HG02678 (cell line): ENCODE results near the gene HS2ST1.

Experiments
- ATAC-seq: cut with Tn5 transposase; IDR thresholded peaks from one replicate; pipeline ENCODE4 v1.9.1; 2021; ENCODE audit warnings: mild to moderate bottlenecking, moderate library complexity; ENCODE audit not compliant: unreplicated experiment

HS2ST1 gene

DNA sequence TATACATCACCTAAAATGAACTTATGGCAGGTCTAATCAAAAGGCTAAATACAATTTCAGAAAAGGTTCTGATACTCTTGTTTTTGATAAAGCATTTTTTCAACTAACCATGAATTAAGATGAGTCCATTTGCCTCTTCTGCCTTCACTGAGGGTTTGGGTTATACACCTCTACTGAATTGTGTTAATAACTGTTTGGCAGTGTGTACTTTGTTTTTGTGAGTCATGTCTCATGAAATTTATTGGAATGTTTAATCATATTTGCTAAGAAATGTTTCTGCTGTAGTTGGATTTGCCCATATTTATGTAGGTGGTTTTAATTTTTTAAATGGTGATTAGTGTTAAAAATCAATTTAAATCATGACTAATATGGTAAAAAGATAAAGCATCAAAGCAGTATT lies 190.5 kb downstream of the HS2ST1 start:
- no peak for ATAC-seq

DNA sequence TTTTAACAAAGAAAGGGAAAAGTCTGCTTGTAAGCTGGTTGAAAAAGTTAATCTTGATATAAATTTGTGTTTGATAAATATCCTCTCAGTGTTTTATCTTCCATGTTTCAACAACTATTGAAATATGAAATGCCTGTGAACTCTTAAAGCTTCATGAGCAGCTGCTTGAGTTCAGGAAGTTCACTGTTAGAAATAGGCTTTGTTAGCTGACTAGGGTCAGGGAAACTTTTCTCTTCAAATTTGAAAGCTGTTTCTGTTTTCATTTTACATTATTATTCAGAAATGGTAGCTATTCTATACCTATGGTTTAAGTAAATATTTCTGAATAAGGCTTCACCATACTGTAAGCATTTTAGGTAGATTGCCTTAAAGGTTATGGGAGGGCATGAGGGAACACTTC lies 191.7 kb downstream of the HS2ST1 start:
- peak; percentile 51 for ATAC-seq

- ATAC-seq = no peak
Measured at GRCh38 chr1:87106867-87107266, 192.4 kb downstream of the HS2ST1 start.

DNA sequence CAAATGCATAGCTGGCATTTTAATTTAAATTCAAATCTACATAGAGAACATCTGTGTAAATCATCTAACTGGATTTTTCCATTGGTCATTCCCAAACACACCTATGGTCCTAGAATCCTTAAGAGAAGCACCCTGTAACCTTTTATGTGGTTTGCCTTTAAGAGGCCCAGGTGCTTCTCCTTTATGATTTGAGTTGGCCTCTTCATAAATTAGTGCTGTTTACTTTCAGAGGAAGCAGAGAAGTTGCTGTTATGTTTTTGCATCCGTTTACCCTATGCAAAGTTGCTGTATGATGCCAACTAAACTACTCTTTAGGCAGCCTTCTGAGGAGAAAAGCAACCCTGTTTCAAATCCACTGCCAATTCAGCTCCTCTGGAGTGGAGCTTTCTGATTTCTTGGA lies 193.8 kb downstream of the HS2ST1 start:
- no peak for ATAC-seq

DNA sequence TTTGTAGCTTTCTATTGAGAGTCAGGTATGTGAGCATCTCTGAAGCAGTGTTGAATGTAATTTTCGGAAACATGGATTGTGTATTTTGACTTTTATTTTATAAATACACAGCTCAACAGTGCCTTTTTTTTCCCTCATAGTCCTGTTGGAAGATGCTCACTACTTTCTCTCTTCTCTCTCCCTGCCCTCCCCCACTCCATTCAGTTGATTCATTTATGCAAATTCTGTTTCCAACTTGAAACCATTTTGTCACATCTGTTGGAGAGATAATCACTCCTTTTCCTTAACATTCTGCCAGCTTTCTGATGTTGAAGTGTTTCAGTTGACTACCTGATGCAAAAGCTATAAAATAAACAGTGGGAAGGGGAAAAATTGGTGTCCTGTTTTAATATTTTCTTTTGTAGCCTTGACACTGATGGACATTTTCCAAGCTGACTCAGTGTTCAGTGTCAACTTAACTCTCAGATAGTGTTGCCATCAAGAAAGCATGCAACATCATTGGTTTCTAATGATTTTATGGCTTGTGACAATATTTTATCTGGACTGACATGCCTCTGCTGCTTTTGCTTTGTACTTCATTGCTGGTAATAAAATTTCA lies 194.5 kb downstream of the HS2ST1 start:
- no peak for ATAC-seq

DNA sequence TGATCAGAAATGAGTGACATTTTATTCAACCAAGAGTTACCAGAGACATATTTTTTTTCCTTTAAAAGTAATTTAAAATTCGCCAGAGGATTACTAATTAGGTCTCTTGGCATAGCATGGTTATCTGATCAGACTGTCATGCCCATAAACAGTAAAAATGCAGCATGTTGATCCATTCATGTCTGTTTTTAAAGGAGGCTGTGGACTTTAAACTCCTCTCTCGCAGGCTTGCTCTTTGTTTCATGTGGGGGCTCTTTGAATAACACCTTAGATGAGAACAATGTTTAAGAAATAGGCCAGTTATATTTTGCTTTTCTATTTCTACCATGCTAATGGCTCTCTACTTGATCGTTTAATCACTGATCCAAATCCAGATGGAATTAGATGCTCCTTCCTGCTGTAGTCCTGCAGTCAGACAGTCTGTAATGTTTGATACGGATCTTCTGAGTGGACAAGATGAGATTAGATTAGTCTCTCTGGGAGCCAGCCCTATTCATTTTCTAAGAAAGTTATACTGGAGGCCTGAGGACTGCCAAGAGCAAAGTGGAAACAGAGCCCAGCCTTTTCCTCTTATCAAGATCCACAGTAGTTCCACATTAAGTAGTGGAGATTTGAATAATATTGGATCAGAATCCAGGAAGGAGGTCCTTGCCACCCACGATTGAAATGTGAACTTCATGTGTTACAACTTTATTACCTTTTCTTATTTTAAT lies 197.4 kb downstream of the HS2ST1 start:
- ATAC-seq = no peak

DNA sequence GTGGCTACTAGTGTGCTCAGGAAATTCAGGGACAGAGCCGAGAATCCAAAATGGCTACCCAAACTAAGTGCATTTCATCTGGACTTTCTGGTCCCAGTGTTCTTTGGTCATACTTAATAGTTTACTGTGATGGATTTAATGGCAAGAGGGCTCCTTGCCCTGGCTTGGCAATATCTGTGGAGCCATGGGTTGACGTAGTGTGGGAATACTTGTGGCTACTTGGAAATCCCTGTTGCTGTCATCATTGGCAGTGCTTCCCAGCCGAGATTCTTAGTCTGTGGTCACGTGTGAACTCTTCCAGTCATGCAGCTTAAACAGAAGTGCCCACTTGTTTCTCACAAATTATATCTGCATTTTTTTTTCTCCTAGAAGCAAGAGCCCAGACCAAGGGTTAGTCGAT lies 198.9 kb downstream of the HS2ST1 start:
- no peak for ATAC-seq

DNA sequence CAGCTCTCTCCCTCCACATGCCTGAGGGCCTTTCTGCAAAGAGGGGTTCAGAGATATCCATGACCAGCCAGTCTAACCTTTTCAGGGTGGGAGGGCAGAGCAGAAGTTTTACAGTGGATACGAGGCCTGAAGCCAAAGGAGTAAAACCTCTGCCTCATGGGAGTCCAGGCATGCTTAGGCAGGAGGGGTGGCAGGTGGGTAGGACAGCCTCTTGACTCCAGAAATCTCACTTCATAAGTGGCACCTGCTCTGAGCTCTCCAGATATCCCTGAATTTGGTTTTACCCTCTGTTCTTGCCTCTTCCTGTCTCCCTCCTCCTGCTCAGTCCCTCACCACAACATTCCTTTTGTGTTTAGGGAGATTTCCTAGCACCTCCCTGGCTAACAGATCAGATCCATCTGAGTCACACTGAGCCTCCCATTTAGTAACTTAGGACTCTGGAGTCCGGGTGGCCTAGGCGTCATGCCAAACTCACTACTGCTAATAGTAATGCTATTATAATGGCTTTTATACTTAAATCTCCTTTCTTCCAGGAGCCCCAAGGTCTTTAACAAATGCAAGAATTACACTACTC lies 201.0 kb downstream of the HS2ST1 start:
- no peak for ATAC-seq

- no peak for ATAC-seq
Measured at GRCh38 chr1:87115891-87116290, 201.5 kb downstream of the HS2ST1 start.

DNA sequence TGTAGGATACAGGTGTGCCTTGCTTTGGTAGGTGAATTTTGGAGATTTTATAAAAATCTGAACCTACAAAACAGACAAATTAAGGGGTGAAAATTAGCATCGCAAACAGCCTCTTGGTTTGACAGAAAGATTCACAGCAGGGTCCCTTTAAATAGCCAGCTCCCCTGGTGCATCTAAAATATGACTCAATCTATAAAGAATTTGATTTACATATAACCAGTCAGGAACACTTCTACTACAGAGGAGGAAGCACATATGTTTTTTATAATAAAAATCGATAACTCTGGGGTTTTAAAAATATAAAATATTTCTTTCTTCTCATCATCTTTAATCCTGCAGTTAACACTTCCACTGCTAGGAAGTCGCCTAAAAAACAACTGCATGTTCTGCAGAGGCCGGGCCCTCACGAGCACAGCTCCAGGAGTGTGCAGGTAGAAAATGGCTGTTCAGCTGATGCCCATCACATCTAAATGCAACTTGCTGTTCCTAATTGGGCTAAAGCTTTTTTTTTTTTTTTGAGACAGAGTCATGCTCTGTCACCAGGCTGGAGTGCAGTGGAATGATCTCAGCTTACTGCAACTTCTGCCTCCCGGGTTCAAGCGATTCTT lies 203.4 kb downstream of the HS2ST1 start:
- ATAC-seq = no peak

- ATAC-seq = no peak
Measured at GRCh38 chr1:87119541-87120140, 205.2 kb downstream of the HS2ST1 start.

DNA sequence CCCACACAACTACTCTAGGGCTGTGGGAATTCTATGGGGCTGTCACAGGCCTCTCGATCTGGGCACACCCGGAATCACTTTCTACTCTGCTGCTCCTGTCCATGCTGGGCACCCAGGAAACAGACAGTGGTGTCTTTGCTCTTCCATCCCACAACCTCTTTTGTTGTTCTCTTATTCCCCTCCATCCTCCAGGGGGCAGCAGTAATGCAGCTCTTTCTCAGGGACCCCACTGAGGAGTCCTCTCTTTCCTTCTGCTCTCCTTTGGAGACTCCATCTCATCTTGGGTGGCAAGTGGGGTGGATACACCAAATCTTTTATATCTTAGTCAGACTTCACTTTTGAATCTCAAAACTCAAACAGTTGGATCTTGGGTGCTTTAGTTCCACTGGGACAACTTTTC lies 206.3 kb downstream of the HS2ST1 start:
- no peak for ATAC-seq

GRCh38 chr1:87121711-87122163 lies 207.3 kb downstream of the HS2ST1 start:
- no peak for ATAC-seq

DNA sequence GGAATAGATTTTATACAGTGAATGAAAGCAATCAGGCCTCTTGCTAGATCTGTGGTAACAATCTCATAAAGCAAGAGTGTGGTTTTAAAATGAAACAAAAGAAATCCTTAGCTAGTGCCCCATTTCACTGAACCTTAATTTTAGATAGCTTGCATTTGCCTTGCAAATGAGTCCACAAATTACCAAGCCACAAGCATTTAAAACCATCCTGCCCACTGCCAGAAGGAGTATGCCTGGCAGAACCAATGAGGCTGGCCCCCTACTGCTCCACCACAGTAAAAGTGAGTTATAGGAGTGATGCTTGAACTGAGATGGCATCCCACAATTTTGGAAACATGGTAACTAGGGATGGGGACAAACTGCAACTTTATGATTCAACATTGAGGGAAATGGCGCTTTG lies 207.8 kb downstream of the HS2ST1 start:
- ATAC-seq = no peak

DNA sequence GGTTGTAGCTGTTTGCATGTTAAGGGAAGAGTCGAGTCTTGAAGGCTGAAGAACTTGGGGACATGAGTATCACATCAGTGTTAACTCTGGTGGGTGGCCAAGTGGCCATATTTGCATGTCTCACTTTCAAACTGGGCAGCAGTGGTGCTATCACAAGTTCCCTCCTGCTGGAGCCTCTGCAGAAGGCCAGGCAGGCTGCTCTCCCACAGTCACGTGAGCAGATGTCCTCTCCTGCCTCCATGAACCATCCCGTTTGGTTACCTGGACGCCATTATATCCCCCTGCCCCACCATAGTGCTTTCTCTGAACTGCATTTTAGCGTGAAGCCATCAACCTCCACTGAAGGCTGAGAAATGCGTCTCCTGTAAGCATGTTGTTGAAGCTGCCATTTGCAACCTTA lies 209.2 kb downstream of the HS2ST1 start:
- ATAC-seq = no peak

- ATAC-seq = no peak
Measured at GRCh38 chr1:87126886-87127505, 212.6 kb downstream of the HS2ST1 start.

- ATAC-seq = no peak
Measured at GRCh38 chr1:87127581-87127980, 213.1 kb downstream of the HS2ST1 start.

- ATAC-seq = no peak
Measured at GRCh38 chr1:87129038-87129437, 214.6 kb downstream of the HS2ST1 start.

DNA sequence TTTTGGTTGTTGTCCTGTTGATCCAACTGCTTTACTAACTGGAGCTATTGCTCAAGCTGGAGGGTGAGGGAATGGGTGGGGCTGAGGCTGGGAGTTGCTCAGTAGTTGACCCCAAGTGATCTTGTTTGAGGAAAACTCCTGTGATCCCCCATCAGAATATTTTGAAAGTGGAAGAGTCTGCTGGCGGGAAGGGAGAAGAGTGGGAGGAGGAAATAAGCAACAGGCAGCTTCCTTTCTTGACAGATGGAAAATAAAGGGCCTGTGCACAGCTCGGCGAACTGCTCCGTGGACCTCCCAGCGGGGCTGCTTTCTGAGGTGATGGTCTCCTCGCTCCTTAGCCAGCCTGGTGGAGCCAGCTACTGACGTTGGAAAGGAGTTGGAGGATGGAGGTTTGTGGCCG lies 215.2 kb downstream of the HS2ST1 start:
- ATAC-seq = no peak

GRCh38 chr1:87130438-87130837 lies 216.0 kb downstream of the HS2ST1 start:
- no peak for ATAC-seq

DNA sequence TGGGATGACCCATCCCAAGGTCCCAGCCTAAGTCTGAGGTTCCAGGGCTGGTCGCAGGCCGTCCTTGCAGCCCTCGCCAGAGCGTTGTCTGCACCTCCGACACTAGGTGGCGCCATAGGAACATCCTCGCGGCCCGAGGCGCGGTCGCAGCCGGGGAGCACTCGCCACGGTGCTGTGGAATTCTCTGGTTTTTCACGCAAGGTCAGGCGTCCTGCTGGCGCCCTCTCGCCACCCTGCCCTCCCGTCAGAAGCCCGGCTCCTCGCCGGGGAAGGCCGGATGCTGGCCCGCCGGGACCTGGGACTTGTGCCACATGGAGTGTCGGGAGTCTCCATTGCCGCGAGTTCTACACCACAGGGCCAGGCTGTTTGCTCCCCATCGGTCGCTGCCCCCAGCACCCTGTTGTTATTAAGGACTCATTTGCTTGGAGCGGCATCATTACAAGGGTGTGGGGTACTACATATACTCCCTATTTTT lies 217.4 kb downstream of the HS2ST1 start:
- peak; percentile 97 for ATAC-seq
